ENCODE measurements around the gene TBC1D2B.

The TBC1D2B gene

DNA sequence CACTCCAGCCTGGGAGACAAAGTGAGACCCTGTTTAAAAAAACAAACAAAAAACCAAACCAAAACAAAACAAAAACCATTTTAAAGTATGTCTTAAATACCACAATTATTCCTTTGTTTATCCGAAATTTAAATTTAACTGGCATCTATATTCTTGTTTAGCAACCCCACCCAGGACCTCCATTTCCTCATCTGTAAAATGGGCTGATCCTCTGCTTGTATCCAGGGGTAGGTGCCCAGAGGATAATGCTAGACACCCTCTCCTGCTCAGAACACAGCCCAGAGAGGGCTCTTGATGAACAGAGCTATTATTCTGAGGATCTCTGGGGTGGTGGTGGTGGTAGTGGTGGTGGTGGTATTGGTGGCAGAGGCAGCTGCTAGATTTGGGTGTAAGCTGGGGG is 24.7 kb upstream of the TBC1D2B start:
- Histone ChIP-seq H3K23ac (ENCODE audit: low read depth, low read length, poor library complexity) (no peak overlapping the region), H3K27me3 (ENCODE audit: control insufficient read depth in 3 of 3, insufficient read depth in 3 of 3, low read depth in 1 of 3, low read length in 3 of 3) (no peaks in the 10 kb centered on the region), H3K79me1 (ENCODE audit: low read depth, low read length) (peaks cover 3% of the 10 kb centered on the region), H3K4me1 (ENCODE audit: control insufficient read depth in 2 of 2, insufficient read depth in 1 of 2, low read depth in 1 of 2, low read length in 2 of 2) (peaks cover 0 to 3% of the 10 kb centered on the region in 2 donors), H3K14ac (ENCODE audit: low read length) (no peak overlapping the region), H2AFZ (ENCODE audit: low read length) (no peak overlapping the region), H3K4me2 (ENCODE audit: insufficient read depth, low read length, poor library complexity, severe bottlenecking) (no peak overlapping the region), H3K27ac (replicated peaks; ENCODE audit: low read length) (no peak overlapping the region), H3K4ac (ENCODE audit: low read length) (no peak overlapping the region), H2BK120ac (ENCODE audit: low read depth, low read length) (no peak overlapping the region), H3K18ac (ENCODE audit: low read length) (no peak overlapping the region), H2BK12ac (ENCODE audit: low read length) (no peak overlapping the region), H4K91ac (ENCODE audit: low read depth, low read length, poor library complexity) (no peak overlapping the region), H2AK5ac (ENCODE audit: low read depth, low read length) (no peak overlapping the region), H3K4me3 (ENCODE audit: low read length in 2 of 2) (no peak overlapping the region), H4K8ac (ENCODE audit: low read depth, low read length) (no peak overlapping the region), H2BK15ac (ENCODE audit: low read length) (no peak overlapping the region), H3K9ac (ENCODE audit: low read depth, low read length, poor library complexity) (no peak overlapping the region), H2BK5ac (ENCODE audit: low read length) (no peak overlapping the region), H3K9me3 (replicated peaks in 1 of 2; ENCODE audit: control insufficient read depth in 2 of 2, insufficient read depth in 1 of 2, low read depth in 1 of 2, low read length in 2 of 2) (no peaks in the 10 kb centered on the region), H3K36me3 (replicated peaks in 1 of 2; ENCODE audit: control insufficient read depth in 2 of 2, insufficient read depth in 2 of 2, low read length in 2 of 2) (peaks cover 0 to 2% of the 10 kb centered on the region in 2 donors)
- WGBS, 2 donors (ENCODE audit: extremely low coverage in 2 of 2, insufficient read length in 2 of 2, insufficient replicate concordance in 1 of 2) = 100% methylated on average over 1 of the region's 1 CpG; no CpG with 5 or more reads in 1 of the 2 donors
- no peak for DNase-seq (ENCODE audit: low spot score)

DNA sequence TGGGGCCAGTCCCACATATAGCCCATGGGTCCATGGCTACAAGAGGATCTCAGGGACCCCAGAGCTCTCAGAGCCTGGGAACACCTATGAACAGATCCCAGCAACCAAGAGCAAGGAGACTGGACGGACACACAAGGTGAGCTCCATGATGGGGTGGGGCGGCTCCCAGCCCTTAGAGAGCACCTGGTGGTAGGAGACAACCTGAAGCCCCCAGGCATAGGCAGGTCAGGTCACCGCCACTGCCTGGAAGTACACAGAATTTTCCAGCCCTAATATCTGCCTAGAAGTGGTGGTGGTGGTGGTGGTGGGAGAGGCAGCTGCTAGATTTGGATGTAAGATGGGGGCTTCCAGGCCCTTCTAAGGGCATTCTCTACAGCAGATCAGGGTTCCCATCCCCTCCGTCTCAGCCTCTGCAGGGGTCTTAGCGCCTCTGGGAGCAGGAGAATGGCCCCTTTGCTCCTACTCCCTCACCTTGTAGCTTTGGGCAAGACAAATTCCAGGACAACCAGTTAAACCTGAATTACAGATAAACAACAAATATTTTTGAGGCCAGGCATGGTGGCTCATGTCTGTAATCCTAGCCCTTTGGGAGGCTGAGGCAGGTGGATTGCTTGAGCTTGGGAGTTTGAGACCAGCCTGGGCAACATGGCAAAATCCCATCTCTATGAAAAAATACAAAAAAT is 24.1 kb upstream of the TBC1D2B start:
- no CpG with 5 or more reads among the region's 5 CpGs for WGBS, 2 donors (ENCODE audit: extremely low coverage in 2 of 2, insufficient read length in 2 of 2, insufficient replicate concordance in 1 of 2)
- Histone ChIP-seq H2BK15ac (ENCODE audit: low read length) (no peak overlapping the region), H3K4ac (ENCODE audit: low read length) (no peak overlapping the region), H3K9ac (ENCODE audit: low read depth, low read length, poor library complexity) (no peak overlapping the region), H3K79me1 (ENCODE audit: low read depth, low read length) (peaks cover 3% of the 10 kb centered on the region), H2BK12ac (ENCODE audit: low read length) (no peak overlapping the region), H3K18ac (ENCODE audit: low read length) (peak overlapping the region; percentile 27), H2BK5ac (ENCODE audit: low read length) (no peak overlapping the region), H3K4me2 (ENCODE audit: insufficient read depth, low read length, poor library complexity, severe bottlenecking) (no peak overlapping the region), H3K9me3 (replicated peaks in 1 of 2; ENCODE audit: control insufficient read depth in 2 of 2, insufficient read depth in 1 of 2, low read depth in 1 of 2, low read length in 2 of 2) (no peaks in the 10 kb centered on the region), H3K27me3 (ENCODE audit: control insufficient read depth in 3 of 3, insufficient read depth in 3 of 3, low read depth in 1 of 3, low read length in 3 of 3) (no peaks in the 10 kb centered on the region), H3K14ac (ENCODE audit: low read length) (peak overlapping the region; percentile 4), H3K27ac (replicated peaks; ENCODE audit: low read length) (no peak overlapping the region), H3K4me1 (ENCODE audit: control insufficient read depth in 2 of 2, insufficient read depth in 1 of 2, low read depth in 1 of 2, low read length in 2 of 2) (peaks cover 0 to 3% of the 10 kb centered on the region in 2 donors), H4K8ac (ENCODE audit: low read depth, low read length) (no peak overlapping the region), H4K91ac (ENCODE audit: low read depth, low read length, poor library complexity) (no peak overlapping the region), H3K23ac (ENCODE audit: low read depth, low read length, poor library complexity) (no peak overlapping the region), H3K4me3 (ENCODE audit: low read length in 2 of 2) (no peak overlapping the region), H2AFZ (ENCODE audit: low read length) (no peak overlapping the region), H3K36me3 (replicated peaks in 1 of 2; ENCODE audit: control insufficient read depth in 2 of 2, insufficient read depth in 2 of 2, low read length in 2 of 2) (peaks cover 0 to 2% of the 10 kb centered on the region in 2 donors), H2BK120ac (ENCODE audit: low read depth, low read length) (no peak overlapping the region), H2AK5ac (ENCODE audit: low read depth, low read length) (no peak overlapping the region)
- DNase-seq (ENCODE audit: low spot score) = no peak

GRCh38 chr15:78100886-78101285 is 23.4 kb upstream of the TBC1D2B start:
- H2BK15ac ChIP-seq (ENCODE audit: low read length) = no peak overlapping the region
- no peak for DNase-seq (ENCODE audit: low spot score)
- no peaks in the 10 kb centered on the region for H3K27me3 ChIP-seq (ENCODE audit: control insufficient read depth in 3 of 3, insufficient read depth in 3 of 3, low read depth in 1 of 3, low read length in 3 of 3)
- no peak overlapping the region for H3K18ac ChIP-seq (ENCODE audit: low read length)
- H2BK12ac ChIP-seq (ENCODE audit: low read length) = no peak overlapping the region
- H2AFZ ChIP-seq (ENCODE audit: low read length) = no peak overlapping the region
- H3K23ac ChIP-seq (ENCODE audit: low read depth, low read length, poor library complexity) = no peak overlapping the region
- no peak overlapping the region for H3K4me3 ChIP-seq (ENCODE audit: low read length in 2 of 2)
- no CpG with 5 or more reads among the region's 2 CpGs for WGBS, 2 donors (ENCODE audit: extremely low coverage in 2 of 2, insufficient read length in 2 of 2, insufficient replicate concordance in 1 of 2)
- H3K4me1 ChIP-seq (ENCODE audit: control insufficient read depth in 2 of 2, insufficient read depth in 1 of 2, low read depth in 1 of 2, low read length in 2 of 2) = peaks cover 0 to 3% of the 10 kb centered on the region in 2 donors
- H2BK120ac ChIP-seq (ENCODE audit: low read depth, low read length) = no peak overlapping the region
- peak overlapping the region; percentile 16 for H3K9ac ChIP-seq (ENCODE audit: low read depth, low read length, poor library complexity)
- no peak overlapping the region for H4K91ac ChIP-seq (ENCODE audit: low read depth, low read length, poor library complexity)
- H3K36me3 ChIP-seq (replicated peaks in 1 of 2; ENCODE audit: control insufficient read depth in 2 of 2, insufficient read depth in 2 of 2, low read length in 2 of 2) = peaks cover 0 to 2% of the 10 kb centered on the region in 2 donors
- no peak overlapping the region for H2AK5ac ChIP-seq (ENCODE audit: low read depth, low read length)
- no peak overlapping the region for H3K27ac ChIP-seq (replicated peaks; ENCODE audit: low read length)
- H3K79me1 ChIP-seq (ENCODE audit: low read depth, low read length) = peaks cover 3% of the 10 kb centered on the region
- H3K4ac ChIP-seq (ENCODE audit: low read length) = no peak overlapping the region
- no peak overlapping the region for H3K4me2 ChIP-seq (ENCODE audit: insufficient read depth, low read length, poor library complexity, severe bottlenecking)
- H3K9me3 ChIP-seq (replicated peaks in 1 of 2; ENCODE audit: control insufficient read depth in 2 of 2, insufficient read depth in 1 of 2, low read depth in 1 of 2, low read length in 2 of 2) = no peaks in the 10 kb centered on the region
- H3K14ac ChIP-seq (ENCODE audit: low read length) = peak overlapping the region; percentile 64
- peak overlapping the region; percentile 69 for H2BK5ac ChIP-seq (ENCODE audit: low read length)
- no peak overlapping the region for H4K8ac ChIP-seq (ENCODE audit: low read depth, low read length)

- peaks cover 0 to 12% (median 0%) of the 10 kb centered on the region in 3 experiments for H3K27me3 ChIP-seq (ENCODE audit: control insufficient read depth in 3 of 3, insufficient read depth in 3 of 3, low read depth in 1 of 3, low read length in 3 of 3)
- no peak overlapping the region for H2BK15ac ChIP-seq (ENCODE audit: low read length)
- H3K18ac ChIP-seq (ENCODE audit: low read length) = no peak overlapping the region
- H3K14ac ChIP-seq (ENCODE audit: low read length) = no peak overlapping the region
- no peak overlapping the region for H3K4me3 ChIP-seq (ENCODE audit: low read length in 2 of 2)
- no peak overlapping the region for H3K9ac ChIP-seq (ENCODE audit: low read depth, low read length, poor library complexity)
- H2AK5ac ChIP-seq (ENCODE audit: low read depth, low read length) = peak overlapping the region; percentile 41
- no peaks in the 10 kb centered on the region for H3K36me3 ChIP-seq (replicated peaks in 1 of 2; ENCODE audit: control insufficient read depth in 2 of 2, insufficient read depth in 2 of 2, low read length in 2 of 2)
- no peak overlapping the region for H3K23ac ChIP-seq (ENCODE audit: low read depth, low read length, poor library complexity)
- no peak overlapping the region for H3K4me2 ChIP-seq (ENCODE audit: insufficient read depth, low read length, poor library complexity, severe bottlenecking)
- no peak overlapping the region for H4K8ac ChIP-seq (ENCODE audit: low read depth, low read length)
- DNase-seq (ENCODE audit: low spot score) = no peak
- H2AFZ ChIP-seq (ENCODE audit: low read length) = no peak overlapping the region
- no peak overlapping the region for H4K91ac ChIP-seq (ENCODE audit: low read depth, low read length, poor library complexity)
- no peak overlapping the region for H2BK120ac ChIP-seq (ENCODE audit: low read depth, low read length)
- H3K79me1 ChIP-seq (ENCODE audit: low read depth, low read length) = peaks cover 3% of the 10 kb centered on the region
- H2BK12ac ChIP-seq (ENCODE audit: low read length) = no peak overlapping the region
- WGBS, 2 donors (ENCODE audit: extremely low coverage in 2 of 2, insufficient read length in 2 of 2, insufficient replicate concordance in 1 of 2) = no CpG with 5 or more reads among the region's 11 CpGs
- no peak overlapping the region for H2BK5ac ChIP-seq (ENCODE audit: low read length)
- no peaks in the 10 kb centered on the region for H3K9me3 ChIP-seq (replicated peaks in 1 of 2; ENCODE audit: control insufficient read depth in 2 of 2, insufficient read depth in 1 of 2, low read depth in 1 of 2, low read length in 2 of 2)
- no peak overlapping the region for H3K4ac ChIP-seq (ENCODE audit: low read length)
- no peaks in the 10 kb centered on the region for H3K4me1 ChIP-seq (ENCODE audit: control insufficient read depth in 2 of 2, insufficient read depth in 1 of 2, low read depth in 1 of 2, low read length in 2 of 2)
- no peak overlapping the region for H3K27ac ChIP-seq (replicated peaks; ENCODE audit: low read length)
Measured at GRCh38 chr15:78098131-78098755, 20.7 kb upstream of the TBC1D2B start.
